Peyer's patch (tissue), 4 donors: ENCODE measurements around the gene CNTNAP5. TPM values are rescaled to one million over a fixed set of nuclear protein-coding genes. Genes with fewer than 3 reads are reported as not detected.

Experiments used
- DNase-seq, 3 donors: peaks; one replicate each; pipeline ENCODE4 v3.0.0-alpha.2; 2017 to 2019
- H3K27ac ChIP-seq, 4 donors: fragments of 200-600 bp; sonication (generic); one replicate each; pipeline ENCODE4 v1.5.1; 2016 to 2019
- H3K27me3 ChIP-seq, 2 donors: fragments of 200-600 bp; sonication (generic); one replicate each; pipeline ENCODE4 v1.5.1; 2019
- H3K36me3 ChIP-seq, 3 donors: fragments of 200-600 bp; sonication (generic); one replicate each; pipeline ENCODE4 v1.5.1; 2016 to 2019
- H3K4me1 ChIP-seq, 4 donors: fragments of 200-600 bp; sonication (generic); one replicate each; pipeline ENCODE4 v1.5.1; 2016 to 2019
- H3K4me3 ChIP-seq, 4 donors: fragments of 200-600 bp; sonication (generic); 1 replicate in 3 of 4; 2 replicates in 1 of 4; pipeline ENCODE4 v1.5.1; 2016 to 2019; ENCODE audit warnings: mild to moderate bottlenecking in 1 of 4
- H3K9me3 ChIP-seq, 4 donors: fragments of 200-600 bp; sonication (generic); one replicate each; pipeline ENCODE4 v1.5.1; 2016 to 2019; ENCODE audit warnings: mild to moderate bottlenecking in 1 of 4
- POLR2A ChIP-seq, 2 donors: fragments of 450-650 bp; IDR thresholded peaks; one replicate each; pipeline ENCODE4 v1.5.1; 2017; ENCODE audit warnings: antibody characterized with exemption in 2 of 2, mild to moderate bottlenecking in 2 of 2, moderate library complexity in 2 of 2
- total RNA-seq, 4 donors: library from RNA; depleted of rRNA; stranded (reverse); fragments of >200 nt; gene quantifications; one replicate each; pipeline ENCODE4 v1.1.0, GENCODE V29; 2016
- TF ChIP-seq, protein P1 (sequence below), 6 experiments: fragments of 450-650 bp in 4 of 6; fragments of 200-600 bp in 2 of 6; sonication (generic) in 1 of 6; IDR thresholded peaks; one replicate each; pipeline ENCODE4 v1.5.1; 2017 to 2019; ENCODE audit warnings: antibody characterized with exemption in 6 of 6, mild to moderate bottlenecking in 3 of 6, moderate library complexity in 1 of 6

Gene CNTNAP5
- total RNA-seq, 4 donors from 2014 or later = not detected

DNA sequence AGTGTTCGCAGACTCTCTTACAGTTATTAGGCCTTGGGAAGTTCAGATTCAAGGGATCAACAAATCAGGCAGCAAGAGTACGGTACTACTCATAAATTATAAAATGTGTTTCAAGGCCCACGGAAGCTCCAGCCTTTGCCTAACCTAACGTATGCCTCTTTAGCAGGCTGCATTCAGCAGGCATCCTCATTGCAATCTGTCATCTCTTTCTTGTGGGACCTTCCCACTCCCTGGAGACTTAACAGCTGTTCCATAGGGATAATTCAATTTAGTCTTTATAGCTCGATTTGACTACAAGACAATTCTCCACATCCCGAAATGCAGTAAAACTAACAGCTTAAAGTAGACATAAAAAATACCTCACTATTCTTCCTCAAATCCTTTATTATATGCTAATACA lies 453.7 kb downstream of the CNTNAP5 start:
- no peak overlapping the region for H3K27ac ChIP-seq
- no peaks in the 10 kb centered on the region for H3K9me3 ChIP-seq
- H3K4me3 ChIP-seq = no peak overlapping the region
- TF ChIP-seq, protein P1, sequence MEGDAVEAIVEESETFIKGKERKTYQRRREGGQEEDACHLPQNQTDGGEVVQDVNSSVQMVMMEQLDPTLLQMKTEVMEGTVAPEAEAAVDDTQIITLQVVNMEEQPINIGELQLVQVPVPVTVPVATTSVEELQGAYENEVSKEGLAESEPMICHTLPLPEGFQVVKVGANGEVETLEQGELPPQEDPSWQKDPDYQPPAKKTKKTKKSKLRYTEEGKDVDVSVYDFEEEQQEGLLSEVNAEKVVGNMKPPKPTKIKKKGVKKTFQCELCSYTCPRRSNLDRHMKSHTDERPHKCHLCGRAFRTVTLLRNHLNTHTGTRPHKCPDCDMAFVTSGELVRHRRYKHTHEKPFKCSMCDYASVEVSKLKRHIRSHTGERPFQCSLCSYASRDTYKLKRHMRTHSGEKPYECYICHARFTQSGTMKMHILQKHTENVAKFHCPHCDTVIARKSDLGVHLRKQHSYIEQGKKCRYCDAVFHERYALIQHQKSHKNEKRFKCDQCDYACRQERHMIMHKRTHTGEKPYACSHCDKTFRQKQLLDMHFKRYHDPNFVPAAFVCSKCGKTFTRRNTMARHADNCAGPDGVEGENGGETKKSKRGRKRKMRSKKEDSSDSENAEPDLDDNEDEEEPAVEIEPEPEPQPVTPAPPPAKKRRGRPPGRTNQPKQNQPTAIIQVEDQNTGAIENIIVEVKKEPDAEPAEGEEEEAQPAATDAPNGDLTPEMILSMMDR (IDR thresholded peaks at IDR 0.05) = no peak
- TF ChIP-seq POLR2A (IDR thresholded peaks at IDR 0.05) = no peak
- H3K36me3 ChIP-seq = no peaks in the 10 kb centered on the region
- H3K27me3 ChIP-seq = no peaks in the 10 kb centered on the region
- no peak for DNase-seq
- H3K4me1 ChIP-seq = no peaks in the 10 kb centered on the region

DNA sequence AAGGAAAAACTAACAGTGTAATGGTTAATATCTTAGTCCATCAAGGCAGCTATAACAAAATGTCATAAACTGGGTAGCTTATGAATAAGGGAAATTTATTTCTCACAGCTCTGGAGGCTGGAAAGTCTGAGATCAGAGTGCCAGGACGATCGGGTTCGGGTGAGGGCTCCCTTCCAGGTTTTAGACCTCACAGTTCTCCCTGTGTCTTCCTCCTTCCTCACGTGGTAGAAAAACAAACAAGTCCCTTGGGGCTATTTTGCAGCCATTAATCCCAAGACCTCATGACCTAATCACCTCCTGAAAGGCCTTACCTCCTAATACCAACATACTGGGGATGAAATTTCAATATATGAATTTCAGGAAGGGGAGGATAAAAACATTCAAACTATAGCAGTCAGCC lies 455.9 kb downstream of the CNTNAP5 start:
- Histone ChIP-seq H3K36me3 (no peaks in the 10 kb centered on the region), H3K27me3 (no peaks in the 10 kb centered on the region), H3K9me3 (no peaks in the 10 kb centered on the region), H3K4me1 (no peaks in the 10 kb centered on the region), H3K27ac (no peak overlapping the region), H3K4me3 (no peak overlapping the region)
- TF ChIP-seq, protein P1 (IDR thresholded peaks at IDR 0.05) = no peak
- TF ChIP-seq POLR2A (IDR thresholded peaks at IDR 0.05) = no peak
- DNase-seq = no peak

DNA sequence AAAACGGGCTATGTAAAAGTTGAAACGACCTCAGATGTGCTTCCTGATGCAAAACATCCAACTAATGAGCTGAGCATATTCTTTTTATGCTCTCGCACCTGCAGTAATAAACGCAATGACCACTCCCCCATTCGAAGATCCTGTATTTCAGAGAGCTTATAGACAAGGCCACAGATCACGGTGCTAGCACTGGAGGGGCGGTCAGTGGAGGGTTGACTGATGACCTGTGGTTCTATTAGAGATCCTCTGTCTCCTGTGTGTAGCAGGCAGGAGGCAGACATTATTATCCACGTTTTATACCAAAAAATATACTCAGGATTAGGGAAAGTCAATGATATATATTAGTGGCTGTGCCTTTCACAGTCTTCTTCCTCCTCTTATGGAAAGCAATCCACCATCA lies 457.0 kb downstream of the CNTNAP5 start:
- Histone ChIP-seq H3K36me3 (no peaks in the 10 kb centered on the region), H3K27ac (no peak overlapping the region), H3K4me1 (no peaks in the 10 kb centered on the region), H3K4me3 (no peak overlapping the region), H3K9me3 (no peaks in the 10 kb centered on the region), H3K27me3 (no peaks in the 10 kb centered on the region)
- TF ChIP-seq, protein P1 (IDR thresholded peaks at IDR 0.05) = no peak
- TF ChIP-seq POLR2A (IDR thresholded peaks at IDR 0.05) = no peak
- DNase-seq = no peak

DNA sequence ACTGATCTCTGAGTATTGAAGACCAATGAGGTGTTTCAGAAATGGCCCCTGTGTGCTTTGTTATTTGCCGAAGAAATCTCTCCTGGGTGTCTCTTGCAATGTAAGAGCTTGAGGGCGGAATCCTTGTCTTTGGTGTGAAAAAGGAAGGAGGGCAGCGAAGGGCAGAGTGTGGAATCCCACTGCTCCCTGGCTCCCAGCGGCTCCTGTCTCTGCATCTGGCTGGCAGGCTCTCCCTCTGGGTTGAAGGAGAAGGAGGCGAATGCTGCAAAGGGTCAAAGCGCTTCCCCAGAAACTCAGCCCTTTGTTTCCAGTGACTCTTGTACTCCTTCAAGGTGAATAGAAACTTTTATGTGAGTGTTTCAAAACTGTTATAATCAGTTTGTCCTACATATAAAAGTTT lies 457.5 kb downstream of the CNTNAP5 start:
- no peaks in the 10 kb centered on the region for H3K9me3 ChIP-seq
- H3K36me3 ChIP-seq = no peaks in the 10 kb centered on the region
- no peak overlapping the region for H3K27ac ChIP-seq
- no peaks in the 10 kb centered on the region for H3K4me1 ChIP-seq
- TF ChIP-seq, protein P1 (IDR thresholded peaks at IDR 0.05) = no peak
- no peak for TF ChIP-seq POLR2A (IDR thresholded peaks at IDR 0.05)
- no peaks in the 10 kb centered on the region for H3K27me3 ChIP-seq
- no peak for DNase-seq
- no peak overlapping the region for H3K4me3 ChIP-seq

DNA sequence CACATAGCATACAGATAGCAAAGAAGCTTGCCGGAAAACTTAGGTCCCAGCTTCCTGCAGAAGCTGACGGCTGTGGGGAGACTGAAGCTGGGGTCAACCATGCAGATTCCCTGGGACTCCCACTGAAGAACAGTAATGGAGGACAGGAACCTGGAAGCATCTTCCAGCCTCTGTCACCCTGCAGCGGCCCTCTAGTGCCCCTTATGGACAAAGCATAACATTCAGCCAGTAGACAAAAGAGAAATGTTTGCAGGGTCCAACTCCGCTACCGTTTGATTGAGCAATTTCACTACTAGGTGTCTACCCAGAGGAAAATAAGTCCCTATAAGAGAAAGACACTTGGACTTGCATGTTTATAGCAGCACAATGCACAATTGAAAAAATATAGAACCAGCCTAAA lies 460.6 kb downstream of the CNTNAP5 start:
- TF ChIP-seq, protein P1 (IDR thresholded peaks at IDR 0.05) = no peak
- TF ChIP-seq POLR2A (IDR thresholded peaks at IDR 0.05) = no peak
- Histone ChIP-seq H3K27me3 (no peaks in the 10 kb centered on the region), H3K36me3 (no peaks in the 10 kb centered on the region), H3K4me1 (no peaks in the 10 kb centered on the region), H3K27ac (no peak overlapping the region), H3K4me3 (no peak overlapping the region), H3K9me3 (no peaks in the 10 kb centered on the region)
- DNase-seq = no peak

DNA sequence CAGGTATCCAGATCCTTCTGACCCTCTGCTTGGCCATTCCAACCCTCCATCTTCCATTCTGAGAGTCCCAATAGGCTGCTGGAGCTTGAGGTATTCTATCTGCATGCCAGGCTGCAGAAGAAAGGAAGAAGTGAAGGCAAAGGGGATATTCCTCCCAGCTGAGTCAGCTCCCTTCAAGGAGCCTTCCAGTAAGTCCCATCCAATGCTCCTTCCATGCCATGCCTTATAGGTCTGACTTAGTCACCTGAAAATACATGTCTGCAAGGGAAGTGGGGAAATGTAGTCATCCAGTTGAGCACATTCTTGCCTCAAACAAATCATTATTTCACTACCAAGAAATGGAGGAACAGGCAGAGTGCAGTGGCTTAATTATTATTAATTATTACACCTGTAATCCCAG lies 464.6 kb downstream of the CNTNAP5 start:
- Histone ChIP-seq H3K4me1 (no peaks in the 10 kb centered on the region), H3K4me3 (no peak overlapping the region), H3K27ac (no peak overlapping the region), H3K27me3 (no peaks in the 10 kb centered on the region), H3K9me3 (no peaks in the 10 kb centered on the region), H3K36me3 (no peaks in the 10 kb centered on the region)
- no peak for DNase-seq
- TF ChIP-seq, protein P1 (IDR thresholded peaks at IDR 0.05) = no peak
- TF ChIP-seq POLR2A (IDR thresholded peaks at IDR 0.05) = no peak
